ENCODE data around the gene THADA. TPM values are rescaled to one million over a fixed set of nuclear protein-coding genes. Genes with fewer than 3 reads are reported as not detected.

The THADA gene
- total and polyA plus RNA-seq, 2 donors (not counting 3 experiments of a cell fraction or from before 2014, with no cell fraction given) = 22.6 to 25.3 TPM

DNA sequence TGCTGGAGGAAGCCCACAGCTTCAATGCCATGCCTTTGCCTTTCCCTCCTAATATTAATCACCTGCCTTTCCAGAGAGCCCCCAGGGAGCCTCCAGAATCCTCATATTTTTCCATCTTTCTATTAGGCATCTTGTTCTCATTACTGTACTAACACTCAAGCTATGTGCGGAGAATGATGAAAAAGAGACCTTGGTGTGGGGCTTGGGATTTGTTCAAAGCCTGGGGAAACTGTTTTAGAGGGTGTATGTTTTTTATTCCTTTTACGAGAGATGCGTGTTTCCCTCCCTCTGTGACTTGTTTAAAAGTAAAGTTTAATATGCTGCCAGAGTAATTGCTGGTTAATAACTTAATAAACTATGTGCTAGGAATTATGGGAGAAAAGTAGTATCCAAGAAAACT lies 267.0 kb downstream of the THADA start:
- H3K79me2 ChIP-seq (ENCODE audit: control insufficient read depth, insufficient read depth, low read length) = no peaks in the 10 kb centered on the region
- H3K4me2 ChIP-seq (ENCODE audit: insufficient read depth, low read length) = no peak overlapping the region
- intact Hi-C loops (cut with micrococcal nuclease) = no loop called here
- H3K9me3 ChIP-seq (replicated peaks; ENCODE audit: control insufficient read depth, insufficient read depth, low read length) = no peaks in the 10 kb centered on the region
- no peak overlapping the region for H3K27ac ChIP-seq (ENCODE audit: insufficient read depth, low read depth, low read length)
- TF ChIP-seq, protein P1, sequence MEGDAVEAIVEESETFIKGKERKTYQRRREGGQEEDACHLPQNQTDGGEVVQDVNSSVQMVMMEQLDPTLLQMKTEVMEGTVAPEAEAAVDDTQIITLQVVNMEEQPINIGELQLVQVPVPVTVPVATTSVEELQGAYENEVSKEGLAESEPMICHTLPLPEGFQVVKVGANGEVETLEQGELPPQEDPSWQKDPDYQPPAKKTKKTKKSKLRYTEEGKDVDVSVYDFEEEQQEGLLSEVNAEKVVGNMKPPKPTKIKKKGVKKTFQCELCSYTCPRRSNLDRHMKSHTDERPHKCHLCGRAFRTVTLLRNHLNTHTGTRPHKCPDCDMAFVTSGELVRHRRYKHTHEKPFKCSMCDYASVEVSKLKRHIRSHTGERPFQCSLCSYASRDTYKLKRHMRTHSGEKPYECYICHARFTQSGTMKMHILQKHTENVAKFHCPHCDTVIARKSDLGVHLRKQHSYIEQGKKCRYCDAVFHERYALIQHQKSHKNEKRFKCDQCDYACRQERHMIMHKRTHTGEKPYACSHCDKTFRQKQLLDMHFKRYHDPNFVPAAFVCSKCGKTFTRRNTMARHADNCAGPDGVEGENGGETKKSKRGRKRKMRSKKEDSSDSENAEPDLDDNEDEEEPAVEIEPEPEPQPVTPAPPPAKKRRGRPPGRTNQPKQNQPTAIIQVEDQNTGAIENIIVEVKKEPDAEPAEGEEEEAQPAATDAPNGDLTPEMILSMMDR (IDR thresholded peaks at IDR 0.05; ENCODE audit: extremely low read depth in 1 of 2, insufficient read depth in 1 of 2, low read depth in 1 of 2, low read length in 2 of 2) = no peak
- POLR2A ChIA-PET = no interaction called here
- dilution Hi-C loops (cut with MboI; ENCODE audit: extremely low pct_ligation_motif_present, low sequenced_read_pairs) = no loop called here
- H3K36me3 ChIP-seq (ENCODE audit: control insufficient read depth in 2 of 2, extremely low read depth in 1 of 2, insufficient read depth in 2 of 2, low read length in 2 of 2) = no peaks in the 10 kb centered on the region
- H3K27me3 ChIP-seq (ENCODE audit: control insufficient read depth in 2 of 2, insufficient read depth in 2 of 2, low read length in 2 of 2) = no peaks in the 10 kb centered on the region
- BruUV-seq (replicated peaks) = no TSS peak
- H2AFZ ChIP-seq (ENCODE audit: low read depth, low read length) = no peak overlapping the region
- no peaks in the 10 kb centered on the region for H3K9me1 ChIP-seq (replicated peaks; ENCODE audit: control insufficient read depth, extremely low read depth, insufficient read depth, low read length)
- no peaks in the 10 kb centered on the region for H4K20me1 ChIP-seq (replicated peaks; ENCODE audit: control insufficient read depth, extremely low read depth, insufficient read depth, low read length)
- no peak for FAIRE-seq
- H3K9ac ChIP-seq (replicated peaks; ENCODE audit: extremely low read depth, insufficient read depth, low read length) = no peak overlapping the region
- no peak overlapping the region for H3K4me3 ChIP-seq (replicated peaks in 1 of 3; ENCODE audit: insufficient read depth in 1 of 3, low read depth in 1 of 3, low read length in 3 of 3)
- peaks cover 21% of the 10 kb centered on the region for H3K4me1 ChIP-seq (ENCODE audit: control insufficient read depth, extremely low read depth, insufficient read depth, low read length)
- no peak for DNase-seq (ENCODE audit: low read depth, low spot score)
- CTCF ChIA-PET = interaction anchor here (1.2 to 1.3 kb wide), 2 partner anchors 15 to 100 kb away, joined by 3 read pairs; no protein-coding TSS in a partner anchor

DNA sequence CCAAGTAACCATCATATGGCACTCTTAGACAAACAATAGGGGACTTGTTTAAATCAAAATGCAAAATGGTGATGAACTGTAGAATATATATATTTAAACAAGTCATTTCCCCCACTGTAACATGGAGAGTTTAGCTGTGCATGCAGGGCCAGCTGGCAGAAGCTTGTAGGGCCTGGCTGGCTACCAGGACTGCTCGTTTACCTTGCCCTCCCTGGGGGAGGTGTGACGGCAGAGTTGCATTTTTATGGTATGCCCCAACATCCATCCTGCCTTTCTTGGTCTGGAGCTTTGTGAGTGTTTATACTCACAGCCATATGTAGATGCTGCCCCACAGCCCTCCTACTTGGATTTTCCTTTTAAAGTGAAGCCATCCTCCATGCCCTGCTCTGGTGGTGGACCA lies 267.7 kb downstream of the THADA start:
- H3K27ac ChIP-seq (ENCODE audit: insufficient read depth, low read depth, low read length) = no peak overlapping the region
- POLR2A ChIA-PET = no interaction called here
- BruUV-seq (replicated peaks) = no TSS peak

More for the DNA sequence above, 267.7 kb downstream of the THADA start:
- no peaks in the 10 kb centered on the region for H3K9me3 ChIP-seq (replicated peaks; ENCODE audit: control insufficient read depth, insufficient read depth, low read length)
- H3K79me2 ChIP-seq (ENCODE audit: control insufficient read depth, insufficient read depth, low read length) = no peaks in the 10 kb centered on the region
- no peak overlapping the region for H3K9ac ChIP-seq (replicated peaks; ENCODE audit: extremely low read depth, insufficient read depth, low read length)
- DNase-seq (ENCODE audit: low read depth, low spot score) = no peak
- H3K36me3 ChIP-seq (ENCODE audit: control insufficient read depth in 2 of 2, extremely low read depth in 1 of 2, insufficient read depth in 2 of 2, low read length in 2 of 2) = no peaks in the 10 kb centered on the region
- H3K9me1 ChIP-seq (replicated peaks; ENCODE audit: control insufficient read depth, extremely low read depth, insufficient read depth, low read length) = no peaks in the 10 kb centered on the region
- dilution Hi-C loops (cut with MboI; ENCODE audit: extremely low pct_ligation_motif_present, low sequenced_read_pairs) (no loop called here), intact Hi-C loops (cut with micrococcal nuclease) (no loop called here)
- no peak for FAIRE-seq
- no peaks in the 10 kb centered on the region for H3K27me3 ChIP-seq (ENCODE audit: control insufficient read depth in 2 of 2, insufficient read depth in 2 of 2, low read length in 2 of 2)
- H4K20me1 ChIP-seq (replicated peaks; ENCODE audit: control insufficient read depth, extremely low read depth, insufficient read depth, low read length) = no peaks in the 10 kb centered on the region
- H3K4me1 ChIP-seq (ENCODE audit: control insufficient read depth, extremely low read depth, insufficient read depth, low read length) = peaks cover 14% of the 10 kb centered on the region
- no peak overlapping the region for H3K4me2 ChIP-seq (ENCODE audit: insufficient read depth, low read length)
- CTCF ChIA-PET = interaction anchor here (1.2 kb wide), 1 partner anchor 99 kb away, joined by 3 read pairs; no protein-coding TSS in a partner anchor
- H3K4me3 ChIP-seq (replicated peaks in 1 of 3; ENCODE audit: insufficient read depth in 1 of 3, low read depth in 1 of 3, low read length in 3 of 3) = no peak overlapping the region
- no peak overlapping the region for H2AFZ ChIP-seq (ENCODE audit: low read depth, low read length)
- TF ChIP-seq, protein P2, sequence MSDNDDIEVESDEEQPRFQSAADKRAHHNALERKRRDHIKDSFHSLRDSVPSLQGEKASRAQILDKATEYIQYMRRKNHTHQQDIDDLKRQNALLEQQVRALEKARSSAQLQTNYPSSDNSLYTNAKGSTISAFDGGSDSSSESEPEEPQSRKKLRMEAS (IDR thresholded peaks at IDR 0.05; ENCODE audit: insufficient read depth, insufficient read length) = no peak
- TF ChIP-seq, protein P1 (IDR thresholded peaks at IDR 0.05; ENCODE audit: extremely low read depth in 1 of 2, insufficient read depth in 1 of 2, low read depth in 1 of 2, low read length in 2 of 2) = no peak
- no peak for TF ChIP-seq GATA2 (IDR thresholded peaks at IDR 0.05; ENCODE audit: insufficient read depth, insufficient read length, low read depth, low read length)
- no peak for TF ChIP-seq JUN (IDR thresholded peaks at IDR 0.05; ENCODE audit: borderline replicate concordance, insufficient read depth, insufficient read length, low read depth)
- no peak for TF ChIP-seq POLR2A (IDR thresholded peaks at IDR 0.05; ENCODE audit: low read depth, low read length)
- no peak for TF ChIP-seq POLR2AphosphoS5 (IDR thresholded peaks at IDR 0.05; ENCODE audit: insufficient read depth, low read depth, low read length)
- TF ChIP-seq MYC (IDR thresholded peaks at IDR 0.05; ENCODE audit: low read depth, low read length) = no peak
- no peak for TF ChIP-seq EZH2 (IDR thresholded peaks at IDR 0.05; ENCODE audit: borderline replicate concordance, low read depth, low read length, severe bottlenecking)
- no peak for TF ChIP-seq FOS (IDR thresholded peaks at IDR 0.05; ENCODE audit: borderline replicate concordance, insufficient read depth, low read length)

Measured in endothelial cell of umbilical vein (primary cell).